Gastroesophageal sphincter (tissue), 3 donors: ENCODE measurements around the gene CCDC3.

ENCODE experiments used
- CTCF ChIP-seq, 4 experiments: fragments of 200-600 bp in 2 of 4; fragments of 450-650 bp in 2 of 4; sonication (generic) in 1 of 4; IDR thresholded peaks; one replicate each; pipeline ENCODE4 v1.5.1; 2017 to 2019; ENCODE audit warnings: antibody characterized with exemption in 4 of 4, mild to moderate bottlenecking in 2 of 4, moderate library complexity in 2 of 4
- EP300 ChIP-seq: sonication (generic); formaldehyde crosslinking; IDR thresholded peaks from one replicate; pipeline ENCODE4 v1.6.1; 2017; ENCODE audit warnings: antibody characterized with exemption, mild to moderate bottlenecking
- POLR2A ChIP-seq, 2 donors: fragments of 450-650 bp; IDR thresholded peaks; one replicate each; pipeline ENCODE4 v1.6.1; 2017; ENCODE audit warnings: antibody characterized with exemption in 2 of 2, mild to moderate bottlenecking in 2 of 2, moderate library complexity in 1 of 2
- POLR2AphosphoS5 ChIP-seq: sonication (generic); formaldehyde crosslinking; IDR thresholded peaks from one replicate; pipeline ENCODE4 v1.6.1; 2017; ENCODE audit warnings: antibody characterized with exemption

- TF ChIP-seq CTCF (IDR thresholded peaks at IDR 0.05), result no peak
- TF ChIP-seq POLR2AphosphoS5, result no peak
- TF ChIP-seq POLR2A (IDR thresholded peaks at IDR 0.05), result no peak
- TF ChIP-seq EP300, result no peak
Measured at GRCh38 chr10:13001041-13001886, at the start of gene CCDC3.
